Neural cell (in vitro differentiated cells): ENCODE data around the gene NRXN2. TPM values are rescaled to one million over a fixed set of nuclear protein-coding genes. Genes with fewer than 3 reads are reported as not detected.

Source experiments
- H2AFZ ChIP-seq: fragments of 200-600, 300-800 bp; sonication (generic), shearing (Covaris generic); 2 replicates; pipeline ENCODE4 v1.6.0; 2014; ENCODE audit warnings: low read depth, mild to moderate bottlenecking, antibody characterized with exemption, low read length, moderate library complexity
- H3F3A ChIP-seq: fragments of 200-600 bp; shearing (Covaris generic); 2 replicates; pipeline ENCODE4 v1.6.1; 2016; ENCODE audit warnings: mild to moderate bottlenecking, moderate library complexity, mixed read lengths, antibody characterized with exemption, low read length; ENCODE audit not compliant: insufficient read depth, poor library complexity, severe bottlenecking
- H3K27ac ChIP-seq: fragments of 200-600, 300-800 bp; sonication (generic), shearing (Covaris generic); 2 replicates; pipeline ENCODE4 v1.5.1; 2014; ENCODE audit warnings: mild to moderate bottlenecking, low read length, moderate library complexity
- H3K27me3 ChIP-seq: fragments of 300-800, 200-600 bp; sonication (generic), shearing (Covaris generic); 2 replicates; pipeline ENCODE4 v1.6.0; 2014; ENCODE audit warnings: mild to moderate bottlenecking, low read depth, low read length, moderate library complexity; ENCODE audit not compliant: insufficient read depth
- H3K36me3 ChIP-seq: fragments of 300-800, 200-600 bp; sonication (generic), shearing (Covaris generic); 2 replicates; pipeline ENCODE4 v1.5.1; 2014; ENCODE audit warnings: mild to moderate bottlenecking, antibody characterized with exemption, low read length, moderate library complexity; ENCODE audit not compliant: insufficient read depth
- H3K4me2 ChIP-seq: fragments of 300-800, 200-600 bp; sonication (generic), shearing (Covaris generic); 2 replicates; pipeline ENCODE4 v1.6.0; 2014; ENCODE audit warnings: mild to moderate bottlenecking, low read length
- H3K4me3 ChIP-seq: fragments of 300-800, 200-600 bp; sonication (generic), shearing (Covaris generic); 2 replicates; pipeline ENCODE4 v1.5.1; 2014; ENCODE audit warnings: mild to moderate bottlenecking, low read length, moderate library complexity
- H3K79me2 ChIP-seq: fragments of 200-600 bp; shearing (Covaris generic); replicated peaks from 2 replicates; pipeline ENCODE4 v1.6.0; 2014; ENCODE audit warnings: mild to moderate bottlenecking, low read length, moderate library complexity; ENCODE audit not compliant: insufficient read depth
- H3K9ac ChIP-seq: fragments of 300-800, 200-600 bp; sonication (generic), shearing (Covaris generic); 2 replicates; pipeline ENCODE4 v1.6.1; 2016; ENCODE audit warnings: mild to moderate bottlenecking, low read length, mixed read lengths
- H3K9me2 ChIP-seq: fragments of 200-600 bp; shearing (Covaris generic); 2 replicates; pipeline ENCODE4 v1.6.1; 2016; ENCODE audit warnings: mild to moderate bottlenecking, low read length, mixed read lengths; ENCODE audit not compliant: insufficient read depth
- H3K9me3 ChIP-seq: fragments of 200-600, 300-800 bp; sonication (generic), shearing (Covaris generic); 2 replicates; pipeline ENCODE4 v1.6.1; 2016; ENCODE audit warnings: mild to moderate bottlenecking, mixed run types, low read length, moderate library complexity, mixed read lengths
- H4K20me1 ChIP-seq: fragments of 200-600 bp; shearing (Covaris generic); 2 replicates; pipeline ENCODE4 v1.6.1; 2016; ENCODE audit warnings: mild to moderate bottlenecking, mixed run types; ENCODE audit not compliant: insufficient read depth
- CTCF ChIP-seq: fragments of 450-650 bp; IDR thresholded peaks from 2 replicates; pipeline ENCODE4 v1.5.1; 2014; ENCODE audit warnings: antibody characterized with exemption, mild to moderate bottlenecking, moderate library complexity; ENCODE audit not compliant: poor library complexity, severe bottlenecking
- EP300 ChIP-seq: fragments of 450-650 bp; conservative IDR thresholded peaks from 2 replicates; pipeline ENCODE4 v1.6.1; 2014; ENCODE audit warnings: antibody characterized with exemption, mild to moderate bottlenecking, moderate library complexity; ENCODE audit not compliant: poor library complexity, severe bottlenecking
- EZH2 ChIP-seq: fragments of 200-600, 300-800 bp; shearing (Covaris generic), sonication (generic); IDR thresholded peaks from 2 replicates; pipeline ENCODE4 v1.6.1; 2014; ENCODE audit warnings: antibody characterized with exemption, low read length, borderline replicate concordance, mild to moderate bottlenecking; ENCODE audit not compliant: insufficient read depth, poor library complexity, severe bottlenecking
- MXI1 ChIP-seq: fragments of 450-650 bp; conservative IDR thresholded peaks from 2 replicates; pipeline ENCODE4 v1.6.1; 2014; ENCODE audit warnings: antibody characterized with exemption, mild to moderate bottlenecking; ENCODE audit not compliant: poor library complexity, severe bottlenecking
- POLR2AphosphoS5 ChIP-seq: IDR thresholded peaks from 2 replicates; pipeline ENCODE4 v1.6.1; 2012
- RAD21 ChIP-seq: fragments of 450-650 bp; conservative IDR thresholded peaks from 2 replicates; pipeline ENCODE4 v1.6.1; 2014; ENCODE audit warnings: antibody characterized with exemption, mild to moderate bottlenecking, moderate library complexity
- REST ChIP-seq: IDR thresholded peaks from 2 replicates; pipeline ENCODE4 v1.6.1; 2012; ENCODE audit warnings: borderline replicate concordance
- SMC3 ChIP-seq: fragments of 450-650 bp; conservative IDR thresholded peaks from 2 replicates; pipeline ENCODE4 v1.6.1; 2014; ENCODE audit warnings: antibody characterized with exemption, mild to moderate bottlenecking, moderate library complexity; ENCODE audit not compliant: poor library complexity
- TAF1 ChIP-seq: IDR thresholded peaks from 2 replicates; pipeline ENCODE4 v1.6.1; 2012; ENCODE audit warnings: low read depth
- polyA plus RNA-seq: library from polyadenylated mRNA; depleted of rRNA; stranded (reverse); fragments of >200 nt; gene quantifications from 2 replicates; pipeline ENCODE4 v1.2.3, GENCODE V29; 2014

Gene NRXN2
- polyA plus RNA-seq, 1 donor from 2014 or later = 68.0 TPM

- Histone ChIP-seq H3K9ac (no peak overlapping the region), H4K20me1 (no peaks in the 10 kb centered on the region), H3K4me3 (no peak overlapping the region), H3K9me3 (no peaks in the 10 kb centered on the region), H3K79me2 (no peaks in the 10 kb centered on the region), H3K4me2 (no peak overlapping the region), H3K27ac (no peak overlapping the region), H3K27me3 (no peaks in the 10 kb centered on the region), H2AFZ (no peak overlapping the region), H3F3A (no peaks in the 10 kb centered on the region), H3K9me2 (no peaks in the 10 kb centered on the region), H3K36me3 (no peaks in the 10 kb centered on the region)
- TF ChIP-seq MXI1 = no peak
- TF ChIP-seq SMC3 = no peak
- no peak for TF ChIP-seq POLR2AphosphoS5
- no peak for TF ChIP-seq TAF1
- TF ChIP-seq CTCF = no peak
- no peak for TF ChIP-seq EP300
- no peak for TF ChIP-seq REST
- TF ChIP-seq EZH2 = no peak
- TF ChIP-seq RAD21 = no peak
Measured at GRCh38 chr11:64610596-64610995, 112.4 kb downstream of the NRXN2 start.

GRCh38 chr11:64609436-64610047 lies 113.5 kb downstream of the NRXN2 start:
- Histone ChIP-seq H3F3A (no peaks in the 10 kb centered on the region), H2AFZ (no peak overlapping the region), H4K20me1 (no peaks in the 10 kb centered on the region), H3K9ac (no peak overlapping the region), H3K79me2 (no peaks in the 10 kb centered on the region), H3K36me3 (no peaks in the 10 kb centered on the region), H3K4me2 (no peak overlapping the region), H3K4me3 (no peak overlapping the region), H3K27ac (no peak overlapping the region), H3K27me3 (no peaks in the 10 kb centered on the region), H3K9me3 (no peaks in the 10 kb centered on the region), H3K9me2 (no peaks in the 10 kb centered on the region)
- TF ChIP-seq POLR2AphosphoS5 = no peak
- no peak for TF ChIP-seq TAF1
- no peak for TF ChIP-seq EP300
- no peak for TF ChIP-seq CTCF
- TF ChIP-seq SMC3 = no peak
- no peak for TF ChIP-seq RAD21
- no peak for TF ChIP-seq REST
- TF ChIP-seq MXI1 = no peak
- TF ChIP-seq EZH2 = no peak
